Endothelial cell of umbilical vein (primary cell): Measurements from ENCODE around the gene ST6GAL1. TPM values are rescaled to one million over a fixed set of nuclear protein-coding genes. Genes with fewer than 3 reads are reported as not detected.
"Not testable (repeated sequence)": the region's sequence is repeated elsewhere in the genome, so short reads cannot be mapped to it uniquely, and the experiment has no call there.

Experiments
- BruUV-seq: library from RNA; stranded (reverse); fragments of 400-500 nt; replicated peaks from 2 replicates; lab custom pipeline; 2021; lab: Mats Ljungman, UMichigan
- CTCF ChIA-PET: fragments of 300-600, 350-600 bp; sonication (Branson Sonifier 250); formaldehyde crosslinking; loops from one replicate; lab custom pipeline; 2021; ENCODE audit warnings: antibody characterized with exemption, inconsistent platforms; lab: Charles Lee
- POLR2A ChIA-PET: fragments of 300-600, 350-600 bp; sonication (Branson Sonifier 250); formaldehyde crosslinking; loops from one replicate; lab custom pipeline; 2021; ENCODE audit warnings: antibody characterized with exemption, inconsistent platforms; lab: Charles Lee
- DNase-seq: peaks from one replicate; pipeline ENCODE4 v3.0.0-alpha.2; 2011; ENCODE audit warnings: low read depth, low spot score
- FAIRE-seq: peaks from 2 replicates; lab custom pipeline; 2011; peaks lifted over from hg19 to GRCh38; lab: Jason Lieb, UNC
- H2AFZ ChIP-seq: 2 replicates; pipeline ENCODE4 v1.6.0; 2012; ENCODE audit warnings: low read depth, low read length, control low read depth, inconsistent platforms
- H3K27ac ChIP-seq: 2 replicates; pipeline ENCODE4 v1.5.1; 2011; ENCODE audit warnings: low read depth, mild to moderate bottlenecking, control low read depth, low read length, moderate library complexity; ENCODE audit not compliant: insufficient read depth
- H3K27me3 ChIP-seq, 2 experiments: 2 replicates each; pipeline versions ENCODE4 v1.6.0 to v1.6.1; 2011; ENCODE audit warnings: low read length in 2 of 2, mixed read lengths in 1 of 2; ENCODE audit not compliant: control insufficient read depth in 2 of 2, insufficient read depth in 2 of 2
- H3K36me3 ChIP-seq, 2 experiments: 2 replicates in 1 of 2; 3 replicates in 1 of 2; pipeline ENCODE4 v1.5.1; 2011; ENCODE audit warnings: low read length in 2 of 2, mild to moderate bottlenecking in 1 of 2, moderate library complexity in 1 of 2; ENCODE audit not compliant: control insufficient read depth in 2 of 2, insufficient read depth in 2 of 2; ENCODE audit errors: extremely low read depth in 1 of 2
- H3K4me1 ChIP-seq: 3 replicates; pipeline ENCODE4 v1.5.1; 2011; ENCODE audit warnings: mild to moderate bottlenecking, low read length; ENCODE audit not compliant: control insufficient read depth, insufficient read depth; ENCODE audit errors: extremely low read depth
- H3K4me2 ChIP-seq: 2 replicates; pipeline ENCODE4 v1.6.1; 2011; ENCODE audit warnings: low read length, control low read depth, mixed read lengths; ENCODE audit not compliant: insufficient read depth
- H3K4me3 ChIP-seq, 3 experiments: fragments of 200-600 bp in 1 of 3; sonication (generic), shearing (Covaris generic) in 1 of 3; replicated peaks in 1 of 3; 2 replicates each; pipeline ENCODE4 v1.5.1; 2011 to 2016; ENCODE audit warnings: control low read depth in 3 of 3, low read length in 3 of 3, mild to moderate bottlenecking in 2 of 3, inconsistent platforms in 1 of 3, low read depth in 1 of 3, moderate library complexity in 1 of 3; ENCODE audit not compliant: insufficient read depth in 1 of 3
- H3K79me2 ChIP-seq: 2 replicates; pipeline ENCODE4 v1.6.0; 2012; ENCODE audit warnings: low read length, inconsistent platforms; ENCODE audit not compliant: control insufficient read depth, insufficient read depth
- H3K9ac ChIP-seq: replicated peaks from 2 replicates; pipeline ENCODE3; 2011; ENCODE audit warnings: low read length, control low read depth; ENCODE audit not compliant: insufficient read depth; ENCODE audit errors: extremely low read depth
- H3K9me1 ChIP-seq: replicated peaks from 3 replicates; pipeline ENCODE4 v1.6.0; 2011; ENCODE audit warnings: mild to moderate bottlenecking, low read length; ENCODE audit not compliant: control insufficient read depth, insufficient read depth; ENCODE audit errors: extremely low read depth
- H3K9me3 ChIP-seq: replicated peaks from 2 replicates; pipeline ENCODE4 v1.5.1; 2012; ENCODE audit warnings: low read length, inconsistent platforms; ENCODE audit not compliant: control insufficient read depth, insufficient read depth
- H4K20me1 ChIP-seq: replicated peaks from 2 replicates; pipeline ENCODE3; 2011; ENCODE audit warnings: mild to moderate bottlenecking, low read length; ENCODE audit not compliant: control insufficient read depth, insufficient read depth; ENCODE audit errors: extremely low read depth
- EZH2 ChIP-seq: IDR thresholded peaks from 2 replicates; pipeline ENCODE4 v1.6.1; 2012; ENCODE audit warnings: borderline replicate concordance, low read depth, mild to moderate bottlenecking, moderate library complexity, low read length, inconsistent platforms; ENCODE audit not compliant: severe bottlenecking
- FOS ChIP-seq: IDR thresholded peaks from 2 replicates; pipeline ENCODE4 v1.6.1; 2011; ENCODE audit warnings: mild to moderate bottlenecking, low read length, moderate library complexity, borderline replicate concordance; ENCODE audit not compliant: insufficient read depth
- JUN ChIP-seq: IDR thresholded peaks from 2 replicates; pipeline ENCODE4 v1.6.1; 2011; ENCODE audit warnings: borderline replicate concordance, low read depth; ENCODE audit not compliant: insufficient read length, insufficient read depth
- MYC ChIP-seq: IDR thresholded peaks from one replicate; pipeline ENCODE4 v1.6.1; 2011; ENCODE audit warnings: mild to moderate bottlenecking, low read depth, low read length
- POLR2A ChIP-seq: IDR thresholded peaks from 2 replicates; pipeline ENCODE4 v1.6.1; 2012; ENCODE audit warnings: low read depth, mild to moderate bottlenecking, control low read depth, low read length
- POLR2AphosphoS5 ChIP-seq: IDR thresholded peaks from 2 replicates; pipeline ENCODE4 v1.6.1; 2012; ENCODE audit warnings: low read depth, mild to moderate bottlenecking, control low read depth, low read length, moderate library complexity; ENCODE audit not compliant: insufficient read depth
- dilution Hi-C: fragments of 300-500 bp; cut with MboI; formaldehyde crosslinking; loops from one replicate; pipeline ENCODE4 v1.15.0; 2019; ENCODE audit warnings: low sequenced_read_pairs; ENCODE audit not compliant: extremely low pct_ligation_motif_present
- intact Hi-C: fragments of 100-400 bp; cut with micrococcal nuclease; formaldehyde crosslinking; loops from one replicate; pipeline ENCODE4 v1.10.0; 2022
- polyA plus RNA-seq, 4 experiments: library from polyadenylated mRNA; depleted of rRNA in 3 of 4; stranded (reverse) in 3 of 4; unstranded in 1 of 4; fragments of >200 nt; gene quantifications; 2 replicates each; pipeline versions ENCODE4 v1.2.1 to v1.2.3, GENCODE V29; 2011 to 2012; ENCODE audit warnings: missing spikeins in 1 of 4
- total RNA-seq: library from RNA; stranded (reverse); gene quantifications from 2 replicates; pipeline ENCODE4 v1.2.3, GENCODE V29; 2021
- TF ChIP-seq, protein P1 (sequence below): IDR thresholded peaks from 2 replicates; pipeline ENCODE4 v1.6.1; 2011; ENCODE audit not compliant: insufficient read depth, insufficient read length
- TF ChIP-seq, protein P2 (sequence below), 2 donors: IDR thresholded peaks; 1 replicate in 1 of 2; 2 replicates in 1 of 2; pipeline ENCODE4 v1.5.1; 2011; ENCODE audit warnings: low read length in 2 of 2, mild to moderate bottlenecking in 2 of 2, moderate library complexity in 2 of 2, control low read depth in 1 of 2, inconsistent platforms in 1 of 2, low read depth in 1 of 2; ENCODE audit not compliant: insufficient read depth in 1 of 2; ENCODE audit errors: extremely low read depth in 1 of 2

ST6GAL1 gene
- total and polyA plus RNA-seq, 2 donors (not counting 3 experiments of a cell fraction or from before 2014, with no cell fraction given) = 63.9 to 101 TPM

DNA sequence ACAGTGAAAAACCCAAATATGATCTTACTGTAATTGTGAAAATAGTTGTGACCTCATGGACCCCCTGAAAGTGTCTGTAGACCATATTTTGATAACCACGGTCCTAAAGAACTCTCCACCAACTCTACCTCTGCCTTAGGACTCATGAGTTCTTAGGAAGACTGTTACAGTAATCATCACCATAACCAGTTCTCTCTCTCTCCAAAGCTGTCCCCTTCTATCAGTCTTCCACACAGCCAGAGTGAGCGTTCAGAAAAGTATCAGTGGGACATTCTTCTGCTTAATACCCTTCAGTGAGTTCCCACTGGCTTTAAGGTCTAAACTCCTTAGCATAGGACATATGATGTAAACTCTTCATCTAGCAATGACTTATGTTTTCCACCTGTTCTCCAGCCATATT lies 27.6 kb upstream of the ST6GAL1 start:
- dilution Hi-C loops = no loop called here
- CTCF ChIA-PET = no interaction called here

DNA sequence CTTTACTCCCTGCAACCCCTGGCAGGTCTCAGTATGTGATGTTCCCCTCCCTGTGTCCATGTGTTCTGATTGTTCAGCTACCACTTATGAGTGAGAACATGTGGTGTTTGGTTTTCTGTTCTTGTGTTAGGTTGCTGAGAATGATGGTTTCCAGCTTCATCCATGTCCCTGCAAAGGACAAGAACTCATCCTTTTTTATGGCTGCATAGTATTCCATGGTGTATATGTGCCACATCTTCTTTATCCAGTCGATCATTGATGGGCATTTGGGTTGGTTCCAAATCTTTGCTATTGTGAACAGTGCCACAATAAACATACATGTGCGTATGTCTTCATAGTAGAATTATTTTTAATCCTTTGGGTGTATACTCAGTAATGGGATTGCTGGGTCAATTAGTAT lies 26.6 kb upstream of the ST6GAL1 start:
- BruUV-seq, FAIRE-seq, H3K27ac ChIP-seq, H3K9me1 ChIP-seq, DNase-seq, H3K79me2 ChIP-seq, dilution Hi-C loops, H2AFZ ChIP-seq, H3K9me3 ChIP-seq, CTCF ChIA-PET, H3K4me3 ChIP-seq, H4K20me1 ChIP-seq, intact Hi-C loops, POLR2A ChIA-PET, H3K36me3 ChIP-seq, H3K9ac ChIP-seq, H3K4me2 ChIP-seq, H3K27me3 ChIP-seq: not testable (repeated sequence)
- peaks cover 11% of the 10 kb centered on the region for H3K4me1 ChIP-seq

More for the DNA sequence above, 27.6 kb upstream of the ST6GAL1 start:
- Histone ChIP-seq H3K4me1 (peaks cover 11% of the 10 kb centered on the region), H3K27ac (no peak overlapping the region), H3K4me3 (no peak overlapping the region), H4K20me1 (no peaks in the 10 kb centered on the region), H3K79me2 (no peaks in the 10 kb centered on the region), H2AFZ (no peak overlapping the region), H3K4me2 (no peak overlapping the region), H3K9ac (no peak overlapping the region), H3K27me3 (no peaks in the 10 kb centered on the region), H3K9me1 (no peaks in the 10 kb centered on the region), H3K9me3 (no peaks in the 10 kb centered on the region), H3K36me3 (no peaks in the 10 kb centered on the region)
- BruUV-seq = no TSS peak
- TF ChIP-seq POLR2AphosphoS5 (no peak), FOS (no peak), POLR2A (no peak), JUN (no peak), MYC (no peak), EZH2 (no peak)
- TF ChIP-seq, protein P1, sequence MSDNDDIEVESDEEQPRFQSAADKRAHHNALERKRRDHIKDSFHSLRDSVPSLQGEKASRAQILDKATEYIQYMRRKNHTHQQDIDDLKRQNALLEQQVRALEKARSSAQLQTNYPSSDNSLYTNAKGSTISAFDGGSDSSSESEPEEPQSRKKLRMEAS = no peak
- TF ChIP-seq, protein P2, sequence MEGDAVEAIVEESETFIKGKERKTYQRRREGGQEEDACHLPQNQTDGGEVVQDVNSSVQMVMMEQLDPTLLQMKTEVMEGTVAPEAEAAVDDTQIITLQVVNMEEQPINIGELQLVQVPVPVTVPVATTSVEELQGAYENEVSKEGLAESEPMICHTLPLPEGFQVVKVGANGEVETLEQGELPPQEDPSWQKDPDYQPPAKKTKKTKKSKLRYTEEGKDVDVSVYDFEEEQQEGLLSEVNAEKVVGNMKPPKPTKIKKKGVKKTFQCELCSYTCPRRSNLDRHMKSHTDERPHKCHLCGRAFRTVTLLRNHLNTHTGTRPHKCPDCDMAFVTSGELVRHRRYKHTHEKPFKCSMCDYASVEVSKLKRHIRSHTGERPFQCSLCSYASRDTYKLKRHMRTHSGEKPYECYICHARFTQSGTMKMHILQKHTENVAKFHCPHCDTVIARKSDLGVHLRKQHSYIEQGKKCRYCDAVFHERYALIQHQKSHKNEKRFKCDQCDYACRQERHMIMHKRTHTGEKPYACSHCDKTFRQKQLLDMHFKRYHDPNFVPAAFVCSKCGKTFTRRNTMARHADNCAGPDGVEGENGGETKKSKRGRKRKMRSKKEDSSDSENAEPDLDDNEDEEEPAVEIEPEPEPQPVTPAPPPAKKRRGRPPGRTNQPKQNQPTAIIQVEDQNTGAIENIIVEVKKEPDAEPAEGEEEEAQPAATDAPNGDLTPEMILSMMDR (IDR thresholded peaks at IDR 0.05; ENCODE audit: extremely low read depth in 1 of 2, insufficient read depth in 1 of 2, low read depth in 1 of 2, low read length in 2 of 2) = no peak
- POLR2A ChIA-PET = interaction anchor here (0.6 kb wide), 1 partner anchor 246 kb away, joined by 7 read pairs; no protein-coding TSS in a partner anchor
- DNase-seq = no peak
- FAIRE-seq = no peak
- intact Hi-C loops = no loop called here

DNA sequence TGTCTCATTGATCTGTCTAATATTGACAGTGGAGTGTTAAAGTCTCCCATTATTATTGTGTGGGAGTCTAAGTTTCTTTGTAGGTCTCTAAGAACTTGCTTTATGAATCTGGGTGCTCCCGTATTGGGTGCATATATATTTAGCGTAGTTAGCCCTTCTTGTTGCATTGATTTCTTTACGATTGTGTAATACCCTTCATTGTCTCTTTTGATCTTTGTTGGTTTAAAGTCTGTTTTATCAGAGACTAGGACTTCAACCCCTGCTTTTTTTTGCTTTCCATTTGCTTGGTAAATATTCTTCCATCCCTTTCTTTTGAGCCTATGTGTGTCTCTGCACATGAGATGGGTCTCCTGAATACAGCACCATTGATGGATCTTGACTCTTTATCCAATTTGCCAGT lies 23.3 kb upstream of the ST6GAL1 start:
- H3K27ac ChIP-seq, H2AFZ ChIP-seq, H3K79me2 ChIP-seq, FAIRE-seq, H3K27me3 ChIP-seq, H3K4me1 ChIP-seq, H3K4me2 ChIP-seq, H3K9me1 ChIP-seq, dilution Hi-C loops, intact Hi-C loops, DNase-seq, BruUV-seq, H4K20me1 ChIP-seq, H3K36me3 ChIP-seq, H3K9me3 ChIP-seq, H3K9ac ChIP-seq, H3K4me3 ChIP-seq, POLR2A ChIA-PET, CTCF ChIA-PET: not testable (repeated sequence)
